Suprapubic skin (tissue), 4 donors: ENCODE data around the gene ARL5C. TPM values are rescaled to one million over a fixed set of nuclear protein-coding genes. Genes with fewer than 3 reads are reported as not detected.

Source experiments
- DNase-seq, 2 donors: peaks; one replicate each; pipeline ENCODE4 v3.0.0-alpha.2; 2019; ENCODE audit warnings: low spot score in 2 of 2
- H3K27ac ChIP-seq: fragments of 200-600 bp; sonication (generic); one replicate; pipeline ENCODE4 v1.5.1; 2019
- H3K27me3 ChIP-seq: fragments of 200-600 bp; sonication (generic); one replicate; pipeline ENCODE4 v1.5.1; 2019
- H3K36me3 ChIP-seq: fragments of 200-600 bp; sonication (generic); one replicate; pipeline ENCODE4 v1.5.1; 2019
- H3K4me1 ChIP-seq: fragments of 200-600 bp; sonication (generic); one replicate; pipeline ENCODE4 v1.5.1; 2019
- H3K4me3 ChIP-seq: fragments of 200-600 bp; sonication (generic); one replicate; pipeline ENCODE4 v1.5.1; 2019; ENCODE audit warnings: mild to moderate bottlenecking
- H3K9me3 ChIP-seq: fragments of 200-600 bp; sonication (generic); one replicate; pipeline ENCODE4 v1.5.1; 2019
- CTCF ChIP-seq, 2 donors: fragments of 200-600 bp in 1 of 2; fragments of 450-650 bp in 1 of 2; sonication (generic) in 1 of 2; IDR thresholded peaks; one replicate each; pipeline ENCODE4 v1.5.1; 2016 to 2019; ENCODE audit warnings: antibody characterized with exemption in 2 of 2, mild to moderate bottlenecking in 1 of 2, moderate library complexity in 1 of 2
- EP300 ChIP-seq: sonication (generic); formaldehyde crosslinking; IDR thresholded peaks from one replicate; pipeline ENCODE4 v1.6.1; 2017; ENCODE audit warnings: antibody characterized with exemption
- POLR2A ChIP-seq, 2 donors: fragments of 450-650 bp; IDR thresholded peaks; one replicate each; pipeline ENCODE4 v1.6.1; 2017; ENCODE audit warnings: antibody characterized with exemption in 2 of 2, mild to moderate bottlenecking in 2 of 2, moderate library complexity in 2 of 2
- POLR2AphosphoS5 ChIP-seq, 3 donors: sonication (generic); formaldehyde crosslinking; IDR thresholded peaks; one replicate each; pipeline ENCODE4 v1.6.1; 2017; ENCODE audit warnings: antibody characterized with exemption in 3 of 3
- WGBS: methylation state at CpG from one replicate; pipeline ENCODE4 v1.1.5; 2018; 5-methylcytosine and 5-hydroxymethylcytosine counted together
- total RNA-seq, 4 donors: library from RNA; depleted of rRNA; stranded (reverse); fragments of >200 nt; gene quantifications; one replicate each; pipeline ENCODE4 v1.1.0, GENCODE V29; 2016

ARL5C gene
- total RNA-seq, 4 donors from 2014 or later, result not detected

GRCh38 chr17:39151943-39152818, 13.8 kb downstream of the ARL5C start:
- Histone ChIP-seq H3K27me3 (no peaks in the 10 kb centered on the region), H3K4me1 (peaks cover 32% of the 10 kb centered on the region), H3K9me3 (no peaks in the 10 kb centered on the region), H3K4me3 (peak overlapping the region; percentile 85), H3K36me3 (no peaks in the 10 kb centered on the region), H3K27ac (peak overlapping the region; percentile 84)
- 10% methylated on average over 20 of the region's 25 CpGs for WGBS
- TF ChIP-seq EP300 (no peak), CTCF (IDR thresholded peaks at IDR 0.05) (no peak), POLR2A (IDR thresholded peaks at IDR 0.05) (no peak), POLR2AphosphoS5 (IDR thresholded peaks at IDR 0.05) (no peak)
- DNase-seq, result no peak

- WGBS, result 0% methylated on average over 4 of the region's 68 CpGs
- Histone ChIP-seq H3K4me1 (peaks cover 32% of the 10 kb centered on the region), H3K27ac (peak within 1 kb of the TSS; percentile 84), H3K9me3 (no peaks in the 10 kb centered on the region), H3K27me3 (no peaks in the 10 kb centered on the region), H3K36me3 (no peaks in the 10 kb centered on the region), H3K4me3 (peak within 1 kb of the TSS; percentile 85)
- no peak for DNase-seq
- TF ChIP-seq CTCF (IDR thresholded peaks at IDR 0.05) (no peak), POLR2AphosphoS5 (IDR thresholded peaks at IDR 0.05) (no peak), POLR2A (IDR thresholded peaks at IDR 0.05) (no peak), EP300 (no peak)
Observed at GRCh38 chr17:39151150-39151942, 14.6 kb downstream of the ARL5C start, which contains the start of gene PLXDC1. Gene PLXDC1, minus strand, starts transcription at chr17:39151637. Its CDS starts 200 bp downstream, at chr17:39151437.

- no peak for DNase-seq
- no peaks in the 10 kb centered on the region for H3K27me3 ChIP-seq
Observed at GRCh38 chr17:39150795-39151149, 15.2 kb downstream of the ARL5C start.

GRCh38 chr17:39150104-39150634, 15.8 kb downstream of the ARL5C start:
- H3K27me3 ChIP-seq, result no peaks in the 10 kb centered on the region
- no peak for TF ChIP-seq POLR2AphosphoS5 (IDR thresholded peaks at IDR 0.05)
- no peak for TF ChIP-seq CTCF (IDR thresholded peaks at IDR 0.05)
- no peak for TF ChIP-seq EP300
- no peak for TF ChIP-seq POLR2A (IDR thresholded peaks at IDR 0.05)
- H3K4me1 ChIP-seq, result peaks cover 34% of the 10 kb centered on the region
- no peak overlapping the region for H3K27ac ChIP-seq
- no peak overlapping the region for H3K4me3 ChIP-seq
- no peaks in the 10 kb centered on the region for H3K9me3 ChIP-seq
- DNase-seq, result no peak
- H3K36me3 ChIP-seq, result no peaks in the 10 kb centered on the region
- 81% methylated on average over 5 of the region's 5 CpGs for WGBS

More at GRCh38 chr17:39150795-39151149, 15.2 kb downstream of the ARL5C start:
- H3K27ac ChIP-seq, result no peak overlapping the region
- no peaks in the 10 kb centered on the region for H3K9me3 ChIP-seq
- H3K4me1 ChIP-seq, result peaks cover 32% of the 10 kb centered on the region
- WGBS, result no CpG with 5 or more reads among the region's 5 CpGs
- TF ChIP-seq CTCF (IDR thresholded peaks at IDR 0.05) (no peak), EP300 (no peak), POLR2A (IDR thresholded peaks at IDR 0.05) (no peak), POLR2AphosphoS5 (IDR thresholded peaks at IDR 0.05) (no peak)
- peak overlapping the region; percentile 85 for H3K4me3 ChIP-seq
- H3K36me3 ChIP-seq, result no peaks in the 10 kb centered on the region
